ENCODE results near the gene TACR2. TPM values are rescaled to one million over a fixed set of nuclear protein-coding genes. Genes with fewer than 3 reads are reported as not detected.

TACR2 gene
- total RNA-seq, 1 donor from 2014 or later, result not detected

- Mint-ChIP-seq H3K36me3 (ENCODE audit: unreplicated experiment) (peaks cover 40% of the 10 kb centered on the region), H3K27me3 (ENCODE audit: unreplicated experiment) (no peaks in the 10 kb centered on the region), H3K9me3 (ENCODE audit: unreplicated experiment) (no peaks in the 10 kb centered on the region), H3K4me1 (ENCODE audit: unreplicated experiment) (peaks cover 8% of the 10 kb centered on the region), H3K27ac (ENCODE audit: unreplicated experiment) (no peak overlapping the region), H3K4me3 (ENCODE audit: unreplicated experiment) (no peak overlapping the region)
- no peak for DNase-seq (ENCODE audit: extremely low spot score, unreplicated experiment)
- no peak for TF ChIP-seq CTCF (IDR thresholded peaks at IDR 0.05)
Measured at GRCh38 chr10:69382382-69383117, 34.2 kb downstream of the TACR2 start.

- H3K9me3 Mint-ChIP-seq (ENCODE audit: unreplicated experiment), result no peaks in the 10 kb centered on the region
- H3K27me3 Mint-ChIP-seq (ENCODE audit: unreplicated experiment), result no peaks in the 10 kb centered on the region
- no peak for TF ChIP-seq CTCF (IDR thresholded peaks at IDR 0.05)
- peaks cover 34% of the 10 kb centered on the region for H3K36me3 Mint-ChIP-seq (ENCODE audit: unreplicated experiment)
- H3K27ac Mint-ChIP-seq (ENCODE audit: unreplicated experiment), result no peak overlapping the region
- peaks cover 8% of the 10 kb centered on the region for H3K4me1 Mint-ChIP-seq (ENCODE audit: unreplicated experiment)
- DNase-seq (ENCODE audit: extremely low spot score, unreplicated experiment), result no peak
- H3K4me3 Mint-ChIP-seq (ENCODE audit: unreplicated experiment), result no peak overlapping the region
Measured at GRCh38 chr10:69379800-69380199, 36.9 kb downstream of the TACR2 start.

GRCh38 chr10:69377933-69378332 lies 38.8 kb downstream of the TACR2 start:
- no peaks in the 10 kb centered on the region for H3K27me3 Mint-ChIP-seq (ENCODE audit: unreplicated experiment)
- no peak for DNase-seq (ENCODE audit: extremely low spot score, unreplicated experiment)

GRCh38 chr10:69377191-69377590 lies 39.5 kb downstream of the TACR2 start:
- no peaks in the 10 kb centered on the region for H3K27me3 Mint-ChIP-seq (ENCODE audit: unreplicated experiment)
- H3K4me1 Mint-ChIP-seq (ENCODE audit: unreplicated experiment), result no peaks in the 10 kb centered on the region
- H3K4me3 Mint-ChIP-seq (ENCODE audit: unreplicated experiment), result no peak overlapping the region
- TF ChIP-seq CTCF (IDR thresholded peaks at IDR 0.05), result no peak
- peaks cover 29% of the 10 kb centered on the region for H3K36me3 Mint-ChIP-seq (ENCODE audit: unreplicated experiment)
- no peak for DNase-seq (ENCODE audit: extremely low spot score, unreplicated experiment)
- no peak overlapping the region for H3K27ac Mint-ChIP-seq (ENCODE audit: unreplicated experiment)
- no peaks in the 10 kb centered on the region for H3K9me3 Mint-ChIP-seq (ENCODE audit: unreplicated experiment)

More at GRCh38 chr10:69377933-69378332, 38.8 kb downstream of the TACR2 start:
- no peaks in the 10 kb centered on the region for H3K4me1 Mint-ChIP-seq (ENCODE audit: unreplicated experiment)
- TF ChIP-seq CTCF (IDR thresholded peaks at IDR 0.05), result no peak
- no peaks in the 10 kb centered on the region for H3K9me3 Mint-ChIP-seq (ENCODE audit: unreplicated experiment)
- no peak overlapping the region for H3K4me3 Mint-ChIP-seq (ENCODE audit: unreplicated experiment)
- H3K27ac Mint-ChIP-seq (ENCODE audit: unreplicated experiment), result no peak overlapping the region
- peaks cover 31% of the 10 kb centered on the region for H3K36me3 Mint-ChIP-seq (ENCODE audit: unreplicated experiment)

GRCh38 chr10:69376662-69377061 lies 40.1 kb downstream of the TACR2 start:
- Mint-ChIP-seq H3K36me3 (ENCODE audit: unreplicated experiment) (peaks cover 32% of the 10 kb centered on the region), H3K9me3 (ENCODE audit: unreplicated experiment) (no peaks in the 10 kb centered on the region), H3K4me3 (ENCODE audit: unreplicated experiment) (no peak overlapping the region), H3K27me3 (ENCODE audit: unreplicated experiment) (no peaks in the 10 kb centered on the region), H3K27ac (ENCODE audit: unreplicated experiment) (no peak overlapping the region), H3K4me1 (ENCODE audit: unreplicated experiment) (no peaks in the 10 kb centered on the region)
- no peak for DNase-seq (ENCODE audit: extremely low spot score, unreplicated experiment)
- no peak for TF ChIP-seq CTCF (IDR thresholded peaks at IDR 0.05)
